ELF-1 (cell line): ENCODE measurements around the gene MIGA2.
"Not testable (repeated sequence)": the region's sequence is repeated elsewhere in the genome, so short reads cannot be mapped to it uniquely, and the experiment has no call there.

Experiments
- DNase-seq: peaks from one replicate; pipeline ENCODE4 v3.0.0-alpha.2; 2016; ENCODE audit warnings: low read depth, low spot score

MIGA2 gene

GRCh38 chr9:129101279-129101678, 64.9 kb downstream of the MIGA2 start:
- DNase-seq, result no peak

DNA sequence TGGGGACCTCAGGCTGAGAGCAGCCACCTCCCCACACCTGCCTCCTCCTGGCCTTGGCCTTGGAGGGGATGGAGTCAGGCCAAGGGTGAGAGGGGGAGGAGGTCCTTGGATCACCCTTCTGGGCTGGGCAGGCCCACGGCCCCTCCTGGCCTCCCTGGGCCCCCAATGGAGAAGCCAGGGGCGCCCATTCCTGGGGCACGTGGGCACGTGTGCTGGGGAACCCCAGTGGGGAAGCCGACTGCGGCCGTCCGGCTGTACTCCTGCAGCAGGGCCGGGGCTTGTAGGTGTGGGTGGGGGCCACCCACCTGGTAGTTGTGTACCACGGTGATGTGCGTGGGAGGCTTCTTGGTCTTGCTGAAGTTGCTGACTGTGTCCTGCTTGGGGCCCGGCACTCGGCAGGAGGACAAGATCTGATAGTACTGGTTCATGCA, 65.7 kb downstream of the MIGA2 start:
- DNase-seq, result no peak

DNA sequence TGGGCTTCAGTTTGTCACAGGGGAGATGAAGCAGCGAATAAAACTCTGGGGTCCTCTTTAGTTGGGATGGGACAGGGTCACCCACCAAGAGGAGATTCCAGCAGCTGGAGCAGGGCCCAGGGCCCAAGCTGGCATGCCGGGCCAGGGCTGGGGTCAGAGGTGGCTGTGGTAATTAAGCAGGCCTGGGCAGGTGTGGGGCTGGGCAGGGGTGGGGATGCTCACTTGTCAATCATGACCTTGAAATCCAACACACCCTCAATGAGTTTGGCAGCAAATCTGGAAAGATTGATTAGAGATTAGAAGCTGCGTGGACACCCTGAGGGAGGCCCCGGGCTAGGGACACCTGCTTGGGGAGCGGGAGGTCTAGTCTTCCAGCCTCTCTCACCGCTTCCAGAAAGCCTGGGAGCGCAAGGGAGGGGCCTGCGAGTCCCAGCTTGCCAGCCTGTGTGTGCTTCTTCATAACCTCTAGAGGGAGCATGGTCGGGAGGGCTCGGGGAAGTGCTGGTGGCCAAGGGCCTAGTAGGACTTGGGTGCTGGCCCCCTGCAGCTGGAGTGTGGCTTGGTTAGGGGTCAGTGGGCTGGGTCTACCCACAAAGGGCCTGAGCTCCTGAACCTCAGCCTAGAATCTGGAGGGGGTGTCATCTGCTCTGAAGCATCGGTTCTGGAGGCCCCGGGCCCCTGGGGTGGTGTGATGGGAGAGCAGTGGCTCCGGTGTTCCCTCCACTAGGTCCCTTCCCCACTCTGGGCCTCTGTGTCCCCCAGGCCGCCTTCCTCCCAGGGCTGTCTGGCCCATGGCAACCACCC, 66.6 kb downstream of the MIGA2 start:
- peak; percentile 79 for DNase-seq

- DNase-seq, result no peak
These were observed 67.2 kb downstream of the MIGA2 start for GRCh38 chr9:129103595-129103965.

DNA sequence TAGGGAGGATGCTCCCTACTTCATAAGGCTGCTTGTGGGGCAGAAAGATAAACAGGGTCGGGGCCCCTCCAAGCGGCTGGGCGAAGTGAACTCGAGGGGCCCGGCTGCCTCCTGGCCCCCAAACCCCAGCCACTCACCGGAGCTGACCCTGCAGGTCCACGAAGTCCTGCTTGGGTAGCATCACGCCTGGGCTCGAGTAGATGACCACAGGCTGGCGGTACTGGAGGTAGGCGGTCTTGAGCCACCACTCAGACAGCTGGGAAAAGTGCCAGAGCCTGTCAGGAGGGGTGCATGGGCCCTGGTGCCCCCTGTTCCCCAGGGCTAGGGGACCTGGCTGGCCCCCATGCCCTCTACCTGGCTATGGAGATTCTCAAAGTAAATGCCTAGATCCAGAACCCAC, 67.6 kb downstream of the MIGA2 start:
- DNase-seq, result no peak

DNA sequence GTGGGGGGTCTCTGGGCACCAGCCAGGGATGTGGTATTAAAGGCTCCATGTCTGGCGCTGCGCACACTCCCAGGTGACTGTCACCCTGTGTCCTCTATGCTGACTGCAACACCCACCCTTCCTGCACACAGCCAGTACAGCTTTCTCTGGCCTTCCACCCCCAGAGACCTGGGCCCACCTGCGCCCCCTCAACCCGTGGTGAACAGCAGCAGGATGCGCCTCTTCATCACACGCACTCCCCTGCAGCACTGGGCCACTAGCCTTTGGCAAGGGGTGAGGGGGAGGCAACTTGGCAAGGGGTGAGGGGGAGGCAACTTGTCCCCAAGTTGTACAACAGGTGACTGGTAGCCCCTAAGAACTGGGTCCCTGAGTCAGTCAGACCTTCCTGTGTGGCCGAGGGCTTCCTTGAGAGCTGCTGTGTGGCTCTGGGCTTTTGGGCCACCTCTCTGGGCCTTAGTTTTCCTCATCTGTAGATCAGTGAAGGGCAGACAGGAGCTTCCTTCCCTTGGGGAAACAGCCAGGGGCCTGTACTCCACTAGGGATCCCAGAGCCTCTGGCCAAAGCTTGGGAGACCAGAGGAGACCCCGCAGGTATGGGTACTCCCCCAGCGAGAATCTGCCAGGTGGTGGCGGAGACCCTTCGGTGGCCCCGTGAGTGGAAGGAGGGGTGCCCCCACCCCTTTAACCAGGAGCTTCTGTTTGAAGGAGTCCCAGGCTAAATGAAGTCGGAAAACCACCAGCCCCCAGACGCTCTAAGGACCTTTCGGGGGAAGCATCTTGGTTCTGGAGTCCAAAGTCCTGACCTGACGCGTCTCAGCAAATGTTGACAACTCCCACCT, 69.7 kb downstream of the MIGA2 start:
- DNase-seq, result no peak

DNA sequence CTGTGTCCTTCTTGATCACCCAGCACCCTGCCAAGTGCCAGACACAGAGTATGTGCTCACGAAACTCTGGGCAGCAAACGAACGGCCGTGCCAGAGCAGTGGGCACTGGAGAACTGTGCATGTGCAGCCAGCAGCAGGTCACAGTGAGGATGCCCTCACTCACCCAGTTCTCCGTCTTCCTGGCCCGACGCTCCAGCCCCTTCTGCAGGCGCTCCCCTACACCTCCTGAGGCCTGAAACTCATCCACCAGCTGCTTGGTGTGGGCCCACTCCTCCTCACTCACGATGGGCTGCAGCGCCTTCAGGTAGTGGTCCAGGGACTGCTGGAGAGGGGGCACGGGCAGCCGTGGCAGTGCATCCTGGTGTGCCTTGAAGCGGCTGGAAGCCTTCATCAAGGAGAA, 71.2 kb downstream of the MIGA2 start:
- no peak for DNase-seq

- no peak for DNase-seq
These were observed 71.8 kb downstream of the MIGA2 start for GRCh38 chr9:129108083-129108804.

GRCh38 chr9:129108805-129109536, 72.5 kb downstream of the MIGA2 start:
- no peak for DNase-seq

DNA sequence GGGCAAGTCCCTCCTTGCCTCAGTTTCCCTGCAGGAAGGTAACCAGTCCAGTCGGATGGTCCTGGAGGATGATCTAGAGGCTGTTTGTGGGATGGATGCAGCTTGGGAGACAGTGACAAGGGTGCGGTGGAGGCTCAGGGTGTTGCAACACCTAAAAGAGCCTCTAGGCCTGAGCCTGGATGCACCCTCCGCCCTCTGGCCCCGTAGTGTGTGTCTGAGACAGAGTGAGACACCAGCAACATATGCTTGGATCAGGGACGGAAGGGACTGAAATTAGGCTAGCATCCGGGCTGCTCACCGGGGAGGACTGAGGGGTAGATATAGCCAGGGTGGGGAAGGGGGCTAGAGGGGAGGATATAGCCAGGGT, 73.1 kb downstream of the MIGA2 start:
- peak; percentile 42 for DNase-seq

DNA sequence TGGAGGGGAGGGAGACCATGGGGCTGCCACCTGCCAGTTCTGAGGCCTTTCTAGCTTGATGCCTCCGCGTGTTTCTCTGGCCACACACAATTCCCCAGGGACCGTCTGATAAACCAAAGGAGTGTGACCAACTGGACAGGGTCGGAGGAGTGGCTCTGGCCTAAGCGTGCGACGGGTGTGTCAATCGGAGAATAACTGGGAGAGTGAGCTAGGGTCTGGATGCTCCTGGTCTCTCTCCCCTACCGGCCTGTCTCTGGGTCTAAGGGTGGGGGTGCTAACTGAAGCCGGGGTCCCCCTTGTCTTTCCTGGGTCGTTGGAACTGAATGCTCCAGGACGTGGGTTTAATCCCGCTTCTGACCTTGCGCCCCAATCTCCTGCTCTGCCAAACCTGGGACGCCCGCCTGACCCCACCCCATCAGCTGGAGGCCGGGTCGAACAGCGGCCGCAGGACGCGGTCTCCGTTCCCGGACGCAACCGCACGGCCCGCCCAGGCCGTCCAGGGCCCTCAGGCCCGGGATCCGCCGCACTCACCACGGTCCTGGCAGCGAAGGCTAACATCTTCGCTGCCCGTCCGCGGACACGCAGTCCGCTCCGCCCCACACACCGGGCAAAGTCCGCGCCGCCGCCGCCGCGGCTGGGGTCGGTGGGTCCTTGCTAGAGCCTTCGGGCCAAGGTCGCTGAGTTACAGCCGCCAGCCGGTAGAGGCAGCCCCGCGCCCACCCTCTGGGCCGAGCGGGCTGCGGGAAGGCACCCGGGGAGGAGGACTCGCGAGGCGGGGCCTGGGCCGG, 73.7 kb downstream of the MIGA2 start:
- no peak for DNase-seq

GRCh38 chr9:129110740-129111527, 74.5 kb downstream of the MIGA2 start, which contains the start of the genes CRAT and PTPA:
Gene CRAT (minus strand): TSS chr9:129110793. CDS start chr9:129110509, 284 bp downstream.
Gene PTPA (plus strand): TSS chr9:129111415. CDS start chr9:129111601, 186 bp downstream.
- peak; percentile 91 for DNase-seq

- DNase-seq, result peak; percentile 56
These were observed 75.2 kb downstream of the MIGA2 start for GRCh38 chr9:129111528-129112151.

DNA sequence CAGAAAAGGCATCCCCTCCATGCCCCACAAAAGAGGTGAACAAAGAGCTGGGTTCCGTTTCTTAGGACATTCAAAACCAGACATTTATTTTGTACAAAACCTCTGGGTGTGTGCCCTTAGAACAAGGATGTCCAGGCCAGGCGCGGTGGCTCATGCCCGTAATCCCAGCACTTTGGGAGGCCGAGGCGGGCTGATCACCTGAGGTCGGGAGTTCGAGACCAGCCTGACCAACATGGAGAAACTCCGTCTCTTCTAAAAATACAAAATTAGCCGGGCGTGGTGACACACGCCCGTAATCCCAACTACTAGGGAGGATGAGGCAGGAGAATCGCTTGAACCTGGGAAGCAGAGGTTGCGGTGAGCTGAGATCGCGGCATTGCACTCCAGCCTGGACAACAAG, 76.1 kb downstream of the MIGA2 start:
- not testable (repeated sequence) for DNase-seq

DNA sequence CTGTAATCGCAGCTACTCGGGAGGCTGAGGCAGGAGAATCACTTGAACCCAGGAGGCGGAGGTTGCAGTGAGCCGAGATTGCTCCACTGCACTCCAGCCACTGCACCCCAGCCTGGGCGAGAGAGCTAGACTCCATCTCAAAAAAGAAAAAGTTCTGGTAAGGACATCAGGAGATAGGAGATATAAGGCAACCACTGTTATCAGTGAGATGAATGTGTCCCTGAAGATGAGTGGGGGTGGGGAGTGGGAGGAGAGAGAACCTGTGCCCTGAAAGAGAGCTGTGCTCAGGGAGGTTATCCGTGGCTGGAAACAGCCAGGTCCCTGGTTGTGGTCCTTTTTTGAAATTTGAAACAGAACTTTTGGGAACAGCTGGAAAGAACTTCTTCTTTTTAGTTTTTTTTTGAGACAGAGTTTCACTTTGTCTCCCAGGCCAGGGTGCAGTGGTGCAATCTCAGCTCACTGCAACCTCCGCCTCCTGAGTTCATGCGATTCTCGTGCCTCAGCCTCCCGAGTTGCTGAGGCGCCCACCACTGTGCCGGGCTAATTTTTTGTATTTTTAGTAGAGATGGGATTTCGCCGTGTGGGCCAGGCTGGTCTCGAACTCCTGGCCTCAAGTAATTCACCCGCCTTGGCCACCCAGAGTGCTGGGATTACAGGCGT, 77.3 kb downstream of the MIGA2 start:
- no peak for DNase-seq

DNA sequence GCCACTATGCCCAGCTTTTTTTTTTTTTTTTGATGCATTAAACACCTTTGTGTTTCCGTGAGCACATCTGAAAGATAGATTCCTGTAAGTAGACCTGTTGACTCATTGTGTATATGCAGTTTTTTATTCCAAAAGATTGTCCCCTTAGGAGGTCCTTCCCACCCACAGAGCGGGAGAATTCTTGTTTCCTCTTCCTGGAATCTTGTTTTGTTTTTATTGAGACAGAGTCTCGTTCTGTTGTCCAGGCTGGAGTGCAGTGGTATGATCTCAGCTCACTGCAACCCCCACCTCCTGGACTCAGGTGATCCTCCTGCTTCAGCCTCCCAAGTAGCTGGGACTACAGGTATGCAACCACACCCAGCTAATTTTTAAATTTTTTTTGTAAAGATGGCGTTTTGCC, 82.4 kb downstream of the MIGA2 start:
- no peak for DNase-seq

GRCh38 chr9:129121483-129121882, 85.1 kb downstream of the MIGA2 start:
- no peak for DNase-seq
